ENCODE results near the gene PRKRIP1.
A peak's percentile ranks its signal among the peaks of the same experiment; 100 is the strongest.
"Not testable (repeated sequence)": the region's sequence is repeated elsewhere in the genome, so short reads cannot be mapped to it uniquely, and the experiment has no call there.

Gene PRKRIP1

GRCh38 chr7:102460467-102460866 is 64.3 kb downstream of the PRKRIP1 start:
- no peak for DNase-seq

- no peak for DNase-seq
These were observed 67.8 kb downstream of the PRKRIP1 start for GRCh38 chr7:102463841-102464576.

- DNase-seq = peak; percentile 96
These were observed 68.6 kb downstream of the PRKRIP1 start, which contains the start of the genes ALKBH4 and LRWD1 for GRCh38 chr7:102464577-102465280. TSS of gene ALKBH4 (minus strand) at chr7:102464863. CDS start at chr7:102464836, 27 bp downstream. TSS of gene LRWD1 (plus strand) at chr7:102464984. CDS start at chr7:102465081, 97 bp downstream.

GRCh38 chr7:102466097-102466496 is 69.9 kb downstream of the PRKRIP1 start:
- DNase-seq = no peak

- no peak for DNase-seq
These were observed 71.7 kb downstream of the PRKRIP1 start for GRCh38 chr7:102467581-102468477.

GRCh38 chr7:102468478-102469350 is 72.6 kb downstream of the PRKRIP1 start:
- DNase-seq = no peak

- DNase-seq = no peak
These were observed 73.3 kb downstream of the PRKRIP1 start for GRCh38 chr7:102469351-102469971.

GRCh38 chr7:102469972-102470825 is 74.0 kb downstream of the PRKRIP1 start:
- DNase-seq = no peak

- DNase-seq = no peak
These were observed 75.6 kb downstream of the PRKRIP1 start for GRCh38 chr7:102471791-102472125.

GRCh38 chr7:102472126-102473041 is 76.2 kb downstream of the PRKRIP1 start:
- DNase-seq = no peak

- no peak for DNase-seq
These were observed 77.3 kb downstream of the PRKRIP1 start for GRCh38 chr7:102473271-102473991.

- not testable (repeated sequence) for DNase-seq
These were observed 78.0 kb downstream of the PRKRIP1 start for GRCh38 chr7:102474116-102474515.

GRCh38 chr7:102474736-102475435 is 78.7 kb downstream of the PRKRIP1 start:
- not testable (repeated sequence) for DNase-seq
